ENCODE measurements around the gene DENND4B. TPM values are rescaled to one million over a fixed set of nuclear protein-coding genes. Genes with fewer than 3 reads are reported as not detected.

Gene DENND4B
- polyA plus RNA-seq, 1 of the 3 experiments (the other 2 are of a cell fraction), result 29.6 TPM

DNA sequence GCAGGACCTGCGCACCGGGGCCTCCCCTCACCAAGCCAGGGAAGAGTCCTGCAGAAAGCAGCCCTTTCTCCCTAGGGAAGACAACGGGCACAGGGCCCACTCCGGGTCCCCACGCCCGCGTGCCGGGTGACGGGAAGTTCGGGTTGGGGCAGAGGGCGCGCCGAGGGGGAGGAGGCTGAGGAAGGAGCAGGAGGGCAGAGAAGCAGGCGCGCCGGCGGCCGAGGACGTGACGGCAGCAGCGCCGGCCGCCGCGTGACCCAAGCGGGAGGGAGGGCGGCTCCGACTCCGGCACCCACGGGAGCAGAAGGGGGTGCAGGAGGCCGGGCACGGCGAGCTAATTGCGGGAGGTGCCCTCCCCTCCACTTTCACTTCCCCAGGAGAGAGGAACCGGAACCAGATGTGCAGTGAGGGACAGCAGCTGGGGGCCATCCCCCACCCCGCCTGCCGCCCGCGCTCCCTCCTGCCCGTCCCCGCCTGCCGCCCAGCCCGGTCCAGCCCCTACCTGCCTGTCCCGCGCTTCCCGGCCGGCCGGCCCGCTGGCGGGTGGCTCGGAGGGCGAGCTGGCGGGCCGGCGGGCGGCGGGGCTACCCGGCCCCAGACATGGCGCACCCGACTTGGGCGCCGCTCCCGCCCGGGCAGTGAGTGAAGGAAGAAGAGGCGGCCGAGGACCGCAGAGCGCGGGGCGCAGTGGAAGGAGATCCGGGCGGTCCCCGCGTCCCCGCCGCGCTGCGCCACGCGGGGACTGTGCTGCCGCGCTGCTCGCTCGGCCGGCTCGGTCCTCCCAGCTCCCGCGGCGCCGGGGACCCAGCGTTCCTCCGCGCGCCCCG lies 510 bp downstream of the DENND4B start:
- ChIA-PET POLR2A (interaction anchor here (0.6 to 1.9 kb wide), 9 partner anchors 9 to 68 kb away, joined by 3 to 9 read pairs (median 4); partner anchors contain the start of genes CREB3L4, CRTC2, RPS27 and SLC39A1), CTCF (interaction anchor here (0.7 to 5.1 kb wide), 43 partner anchors 8 to 203 kb away, joined by 3 to 51 read pairs (median 4); partner anchors contain the start of genes CREB3L4, CRTC2, GATAD2B and JTB)
- Histone ChIP-seq H3K27ac (ENCODE audit: low read depth in 2 of 2, low read length in 1 of 2) (peak overlapping the region; percentile 60 to 89), H4K20me1 (ENCODE audit: insufficient read depth) (no peaks in the 10 kb centered on the region), H3K4me3 (ENCODE audit: low read depth in 2 of 2, low read length in 1 of 2) (peak overlapping the region; percentile 85 to 91), H3K9me3 (no peaks in the 10 kb centered on the region), H3K4me2 (peak overlapping the region; percentile 95), H3K27me3 (ENCODE audit: insufficient read depth) (no peaks in the 10 kb centered on the region), H3K4me1 (ENCODE audit: control insufficient read depth in 1 of 2, insufficient read depth in 2 of 2, low read depth in 1 of 2, low read length in 1 of 2) (peaks cover 3 to 17% of the 10 kb centered on the region in 2 experiments; a peak in 2 of 4 replicates), H3K79me2 (ENCODE audit: insufficient read depth) (peaks cover 30% of the 10 kb centered on the region), H2AFZ (ENCODE audit: low read depth) (peak overlapping the region; percentile 44; the same call in 1 of the 2 replicates), H3K36me3 (replicated peaks in 1 of 2; ENCODE audit: control insufficient read depth in 1 of 2, insufficient read depth in 2 of 2, low read length in 1 of 2) (peaks cover 16 to 50% of the 10 kb centered on the region in 2 experiments), H3F3A (replicated peaks; ENCODE audit: insufficient read depth) (peaks cover 8% of the 10 kb centered on the region), H3K9ac (peak overlapping the region; percentile 80), H3K9me2 (no peaks in the 10 kb centered on the region)
- TF ChIP-seq ELF1 (IDR thresholded peaks at IDR 0.05) (no peak), MEF2A (IDR thresholded peaks at IDR 0.05; ENCODE audit: borderline replicate concordance, low read depth) (no peak), EP300 (IDR thresholded peaks at IDR 0.05; ENCODE audit: borderline replicate concordance in 1 of 2, low read depth in 1 of 2, low read length in 1 of 2) (no peak; a peak in 1 of 4 replicates), MXI1 (IDR thresholded peaks at IDR 0.05; ENCODE audit: low read depth, low read length) (peak; percentile 79), NRF1 (IDR thresholded peaks at IDR 0.05; ENCODE audit: low read depth, low read length) (no peak), GATA2 (CRISPR knock-in tag; IDR thresholded peaks at IDR 0.05) (no peak), GABPA (IDR thresholded peaks at IDR 0.05; ENCODE audit: low read depth) (peak; percentile 57), SIN3A (IDR thresholded peaks at IDR 0.05; ENCODE audit: borderline replicate concordance, low read depth, low read length) (0 out of 2 replicates have a peak, but pooled peaks have one; percentile 31)
- TF ChIP-seq, protein P1, sequence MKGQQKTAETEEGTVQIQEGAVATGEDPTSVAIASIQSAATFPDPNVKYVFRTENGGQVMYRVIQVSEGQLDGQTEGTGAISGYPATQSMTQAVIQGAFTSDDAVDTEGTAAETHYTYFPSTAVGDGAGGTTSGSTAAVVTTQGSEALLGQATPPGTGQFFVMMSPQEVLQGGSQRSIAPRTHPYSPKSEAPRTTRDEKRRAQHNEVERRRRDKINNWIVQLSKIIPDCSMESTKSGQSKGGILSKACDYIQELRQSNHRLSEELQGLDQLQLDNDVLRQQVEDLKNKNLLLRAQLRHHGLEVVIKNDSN (IDR thresholded peaks at IDR 0.05; ENCODE audit: borderline replicate concordance, low read depth), result peak; percentile 75
- WGBS (ENCODE audit: low lambda C conversion rate), result under 1% methylated on average over 37 of the region's 95 CpGs
- DNase-seq, result peak; percentile 88

DNA sequence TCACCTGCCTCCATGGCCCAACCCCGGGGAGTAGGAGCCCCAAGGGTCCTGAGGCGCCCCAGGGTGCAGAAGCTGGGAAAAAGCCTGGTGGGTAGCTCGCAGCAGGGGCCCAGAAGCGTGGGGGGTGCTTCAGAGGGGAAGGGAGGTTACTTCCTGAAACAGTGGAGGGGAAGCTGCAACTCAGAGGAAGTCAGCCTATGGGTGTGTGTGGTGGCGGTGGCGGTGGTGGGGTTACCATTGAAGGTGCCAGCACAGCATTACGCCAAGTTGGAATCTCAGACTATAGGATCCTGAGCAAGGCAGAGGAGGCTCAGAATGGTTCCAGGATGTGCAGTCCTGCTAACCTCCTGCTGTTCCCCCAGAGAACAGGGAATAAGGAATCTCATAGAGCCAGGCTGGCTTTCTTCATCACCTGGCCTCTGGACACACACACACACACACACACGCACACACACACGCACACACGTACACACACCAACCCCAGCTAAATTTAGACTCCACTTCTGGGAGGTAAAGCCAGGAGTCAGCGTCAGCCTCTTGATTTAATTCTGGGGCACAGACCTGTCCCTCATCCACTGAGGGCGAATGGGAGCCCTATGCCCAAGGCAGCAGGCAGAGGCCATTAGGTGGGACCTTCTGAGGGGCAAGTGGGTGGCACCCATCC lies 1.3 kb downstream of the DENND4B start:
- Histone ChIP-seq H3K4me2 (peak overlapping the region; percentile 95), H3K79me2 (ENCODE audit: insufficient read depth) (peaks cover 30% of the 10 kb centered on the region), H3K4me1 (ENCODE audit: control insufficient read depth in 1 of 2, insufficient read depth in 2 of 2, low read depth in 1 of 2, low read length in 1 of 2) (peaks cover 3 to 17% of the 10 kb centered on the region in 2 experiments; a peak in 2 of 4 replicates), H3F3A (replicated peaks; ENCODE audit: insufficient read depth) (peaks cover 7% of the 10 kb centered on the region), H4K20me1 (ENCODE audit: insufficient read depth) (no peaks in the 10 kb centered on the region), H3K9ac (peak overlapping the region; percentile 80), H3K27ac (ENCODE audit: low read depth in 2 of 2, low read length in 1 of 2) (peak overlapping the region; percentile 60 to 89), H3K9me3 (no peaks in the 10 kb centered on the region), H3K9me2 (no peaks in the 10 kb centered on the region), H3K27me3 (ENCODE audit: insufficient read depth) (no peaks in the 10 kb centered on the region), H3K4me3 (ENCODE audit: low read depth in 2 of 2, low read length in 1 of 2) (peak overlapping the region; percentile 85 to 91), H2AFZ (ENCODE audit: low read depth) (peak overlapping the region; percentile 44), H3K36me3 (replicated peaks in 1 of 2; ENCODE audit: control insufficient read depth in 1 of 2, insufficient read depth in 2 of 2, low read length in 1 of 2) (peaks cover 10 to 50% of the 10 kb centered on the region in 2 experiments)
- ChIA-PET CTCF (interaction anchor here (0.7 to 5.1 kb wide), 24 partner anchors 11 to 151 kb away, joined by 3 to 51 read pairs (median 7); partner anchors contain the start of genes CREB3L4, CRTC2, GATAD2B and JTB), POLR2A (interaction anchor here (0.6 to 1.9 kb wide), 3 partner anchors 45 to 67 kb away, joined by 3 to 9 read pairs (median 3); partner anchors contain the start of gene RPS27)
- WGBS (ENCODE audit: low lambda C conversion rate), result 63% methylated on average over 9 of the region's 12 CpGs
- peak; percentile 49 for DNase-seq
- TF ChIP-seq FOSL2 (IDR thresholded peaks at IDR 0.05; ENCODE audit: borderline replicate concordance, low read depth), result no peak
- TF ChIP-seq NFIC (IDR thresholded peaks at IDR 0.05; ENCODE audit: borderline replicate concordance), result no peak
- no peak for TF ChIP-seq FOXM1 (IDR thresholded peaks at IDR 0.05; ENCODE audit: low read depth)
- TF ChIP-seq, protein P2, sequence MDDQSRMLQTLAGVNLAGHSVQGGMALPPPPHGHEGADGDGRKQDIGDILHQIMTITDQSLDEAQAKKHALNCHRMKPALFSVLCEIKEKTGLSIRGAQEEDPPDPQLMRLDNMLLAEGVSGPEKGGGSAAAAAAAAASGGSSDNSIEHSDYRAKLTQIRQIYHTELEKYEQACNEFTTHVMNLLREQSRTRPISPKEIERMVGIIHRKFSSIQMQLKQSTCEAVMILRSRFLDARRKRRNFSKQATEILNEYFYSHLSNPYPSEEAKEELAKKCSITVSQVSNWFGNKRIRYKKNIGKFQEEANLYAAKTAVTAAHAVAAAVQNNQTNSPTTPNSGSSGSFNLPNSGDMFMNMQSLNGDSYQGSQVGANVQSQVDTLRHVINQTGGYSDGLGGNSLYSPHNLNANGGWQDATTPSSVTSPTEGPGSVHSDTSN (IDR thresholded peaks at IDR 0.05), result no peak
- TF ChIP-seq, protein P3, sequence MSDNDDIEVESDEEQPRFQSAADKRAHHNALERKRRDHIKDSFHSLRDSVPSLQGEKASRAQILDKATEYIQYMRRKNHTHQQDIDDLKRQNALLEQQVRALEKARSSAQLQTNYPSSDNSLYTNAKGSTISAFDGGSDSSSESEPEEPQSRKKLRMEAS (IDR thresholded peaks at IDR 0.05; ENCODE audit: low read depth), result no peak
- TF ChIP-seq MEF2A (IDR thresholded peaks at IDR 0.05; ENCODE audit: borderline replicate concordance, low read depth), result no peak
- TF ChIP-seq, protein P4, sequence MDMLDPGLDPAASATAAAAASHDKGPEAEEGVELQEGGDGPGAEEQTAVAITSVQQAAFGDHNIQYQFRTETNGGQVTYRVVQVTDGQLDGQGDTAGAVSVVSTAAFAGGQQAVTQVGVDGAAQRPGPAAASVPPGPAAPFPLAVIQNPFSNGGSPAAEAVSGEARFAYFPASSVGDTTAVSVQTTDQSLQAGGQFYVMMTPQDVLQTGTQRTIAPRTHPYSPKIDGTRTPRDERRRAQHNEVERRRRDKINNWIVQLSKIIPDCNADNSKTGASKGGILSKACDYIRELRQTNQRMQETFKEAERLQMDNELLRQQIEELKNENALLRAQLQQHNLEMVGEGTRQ (IDR thresholded peaks at IDR 0.05; ENCODE audit: borderline replicate concordance, low read depth, low read length), result no peak
- TF ChIP-seq FOXJ3 (CRISPR knock-in tag; IDR thresholded peaks at IDR 0.05), result no peak
- TF ChIP-seq, protein P5, sequence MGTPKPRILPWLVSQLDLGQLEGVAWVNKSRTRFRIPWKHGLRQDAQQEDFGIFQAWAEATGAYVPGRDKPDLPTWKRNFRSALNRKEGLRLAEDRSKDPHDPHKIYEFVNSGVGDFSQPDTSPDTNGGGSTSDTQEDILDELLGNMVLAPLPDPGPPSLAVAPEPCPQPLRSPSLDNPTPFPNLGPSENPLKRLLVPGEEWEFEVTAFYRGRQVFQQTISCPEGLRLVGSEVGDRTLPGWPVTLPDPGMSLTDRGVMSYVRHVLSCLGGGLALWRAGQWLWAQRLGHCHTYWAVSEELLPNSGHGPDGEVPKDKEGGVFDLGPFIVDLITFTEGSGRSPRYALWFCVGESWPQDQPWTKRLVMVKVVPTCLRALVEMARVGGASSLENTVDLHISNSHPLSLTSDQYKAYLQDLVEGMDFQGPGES (IDR thresholded peaks at IDR 0.05; ENCODE audit: low read depth, low read length), result no peak
- no peak for TF ChIP-seq CHD2 (IDR thresholded peaks at IDR 0.05; ENCODE audit: low read length, partially characterized antibody)

Data from SK-N-SH (cell line).